Dermis microvascular lymphatic vessel endothelial cell (primary cell): Measurements from ENCODE around the gene SIM2. TPM values are rescaled to one million over a fixed set of nuclear protein-coding genes. Genes with fewer than 3 reads are reported as not detected.

Source experiments
- DNase-seq, 2 donors: peaks; one replicate each; pipeline versions ENCODE4 v3.0.0 to v3.0.0-alpha.2; 2010; ENCODE audit warnings: low read depth in 2 of 2
- total RNA-seq: library from RNA; depleted of rRNA; stranded (reverse); fragments of >200 nt; gene quantifications from 2 replicates; pipeline ENCODE4 v1.2.1, GENCODE V29; 2014

The SIM2 gene
- total RNA-seq, 1 donor from 2014 or later, result not detected

DNA sequence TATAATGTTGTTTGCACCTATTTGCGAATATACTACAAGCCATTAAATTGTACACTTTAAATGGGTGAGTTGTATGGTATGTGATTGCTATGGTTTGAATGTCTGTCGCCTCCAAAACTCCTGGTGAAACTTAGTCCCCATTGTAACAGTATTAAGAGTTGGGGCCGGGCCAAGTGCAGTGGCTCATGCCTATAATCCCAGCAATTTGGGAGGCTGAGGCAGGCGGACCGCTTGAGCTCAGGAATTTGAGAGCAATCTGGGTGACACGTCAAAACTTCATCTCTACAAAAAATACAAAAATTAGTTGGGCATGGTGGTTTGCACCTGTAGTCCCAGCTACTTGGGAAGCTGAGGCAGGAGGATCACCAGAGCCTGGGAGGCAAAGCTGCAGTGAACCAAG is 12.0 kb upstream of the SIM2 start:
- no peak for DNase-seq

GRCh38 chr21:36688324-36688723 is 10.6 kb upstream of the SIM2 start:
- DNase-seq, result no peak

GRCh38 chr21:36689324-36689723 is 9.6 kb upstream of the SIM2 start:
- no peak for DNase-seq

DNA sequence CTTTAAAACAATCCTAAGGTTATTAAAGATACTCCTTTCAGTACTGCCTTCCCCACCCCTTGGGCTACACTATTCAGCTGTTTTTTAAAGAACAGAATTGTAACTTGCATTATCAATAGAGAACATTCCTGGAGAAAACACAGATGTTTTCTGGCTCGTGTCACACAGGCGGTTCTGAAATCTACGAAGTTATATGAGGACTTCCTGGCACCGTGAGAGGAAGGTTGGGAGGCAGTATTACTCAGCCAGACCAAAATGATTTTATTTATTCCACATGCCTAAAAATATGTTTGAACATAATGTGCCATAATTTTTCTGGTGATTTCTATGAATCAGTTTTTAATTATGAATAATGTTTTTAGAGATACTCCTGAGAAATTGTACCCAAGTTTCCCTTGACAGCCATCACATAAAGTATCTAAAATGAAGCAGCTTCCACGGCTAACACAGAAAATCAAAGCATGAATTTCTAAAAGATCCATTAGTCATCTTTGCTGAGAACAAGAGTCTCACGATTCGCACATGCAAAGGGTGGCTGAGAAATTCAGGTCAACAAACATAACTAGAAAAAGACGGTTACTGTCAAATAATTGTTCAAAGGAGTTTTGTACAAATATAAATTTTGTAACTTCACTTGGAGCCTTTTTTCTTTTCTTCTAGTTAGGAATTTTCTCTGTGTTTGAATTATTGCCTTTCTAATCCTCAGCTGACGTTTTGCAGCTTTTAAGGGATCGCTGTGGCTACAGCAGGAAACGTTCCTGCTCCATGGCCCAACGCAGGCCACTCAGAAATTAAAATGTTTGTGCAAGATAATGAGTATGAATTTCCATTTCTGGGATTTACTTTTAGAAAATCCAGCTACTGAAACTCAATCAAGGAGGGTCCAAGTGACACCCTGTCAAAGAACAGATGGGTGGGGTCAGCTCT is 8.0 kb upstream of the SIM2 start:
- DNase-seq, result no peak

DNA sequence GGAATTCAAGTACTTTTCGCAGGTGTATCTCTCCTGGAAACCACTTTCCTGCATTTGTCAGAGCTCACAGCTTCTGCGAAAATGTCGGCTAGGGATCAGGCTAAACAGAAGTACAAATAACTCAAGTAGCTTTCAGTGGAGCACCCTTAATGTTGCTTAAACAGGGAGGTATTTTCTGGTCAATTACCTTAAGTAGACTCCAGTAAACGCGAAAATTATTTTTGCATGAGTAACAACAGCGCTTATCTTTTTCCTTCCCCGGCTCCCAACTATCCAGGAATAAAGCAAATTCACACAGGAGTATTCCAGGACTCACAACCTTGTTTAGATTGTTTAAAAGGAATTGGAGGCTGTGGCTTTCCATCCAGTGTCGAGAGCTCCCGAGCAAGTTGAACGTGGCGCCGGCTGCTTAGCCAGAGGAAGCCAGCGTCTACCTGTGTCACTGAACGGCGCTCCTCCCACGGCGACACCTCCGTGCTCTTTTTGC is 7.3 kb upstream of the SIM2 start:
- DNase-seq, result no peak

- DNase-seq, result no peak
Observed at GRCh38 chr21:36692114-36692834, 6.6 kb upstream of the SIM2 start.

- no peak for DNase-seq
Observed at GRCh38 chr21:36692835-36693488, 6.0 kb upstream of the SIM2 start.

DNA sequence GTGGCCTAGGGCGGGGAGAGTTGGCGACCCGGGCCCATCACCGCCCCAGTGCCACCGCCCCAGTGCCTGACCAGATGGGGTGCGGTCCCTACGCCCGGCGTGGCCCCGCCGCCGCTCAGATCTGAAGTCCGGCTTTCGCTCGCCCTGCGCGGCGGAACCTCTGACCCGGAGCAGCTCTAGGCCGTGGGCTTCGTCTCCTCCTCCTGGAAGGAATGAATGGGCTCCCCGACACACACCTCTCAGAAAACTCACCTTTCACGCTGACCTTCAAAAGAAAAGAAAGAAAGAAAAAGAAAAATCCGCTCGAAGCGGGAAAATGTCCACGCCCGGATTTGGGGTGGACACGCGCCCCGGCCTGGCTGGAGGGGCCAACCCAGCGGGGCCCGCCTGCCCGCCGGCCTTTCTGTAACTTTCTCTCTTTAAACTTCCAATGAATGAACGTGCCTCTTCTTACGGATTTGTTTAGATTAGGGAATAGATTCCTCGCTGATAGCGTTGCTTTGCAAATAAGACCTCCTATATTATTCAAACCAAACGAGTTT is 5.4 kb upstream of the SIM2 start:
- DNase-seq, result no peak

DNA sequence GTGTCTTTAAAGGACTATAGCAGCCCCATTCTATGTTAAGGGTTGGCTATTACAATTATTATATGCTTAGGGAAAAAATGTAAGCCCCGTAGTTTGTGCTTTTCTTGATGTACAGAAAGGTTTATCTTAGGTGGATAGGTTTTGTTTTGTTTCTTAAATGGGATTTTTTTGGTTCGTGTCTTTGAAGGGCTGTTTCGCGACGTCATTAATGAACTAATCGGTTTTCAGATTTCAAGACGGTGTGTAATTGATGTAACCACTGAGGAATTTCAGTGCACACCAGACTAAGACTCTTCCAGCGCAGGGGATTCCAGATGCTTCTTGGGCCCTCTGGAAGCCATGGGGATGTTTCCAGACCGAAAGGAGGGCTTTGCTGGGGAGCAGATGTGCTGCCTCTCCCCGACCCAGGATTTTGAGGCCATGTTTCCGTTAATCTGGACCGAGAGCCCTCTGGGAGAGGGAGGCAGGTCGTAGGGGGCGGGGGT is 4.8 kb upstream of the SIM2 start:
- no peak for DNase-seq

- no peak for DNase-seq
Observed at GRCh38 chr21:36694593-36695282, 4.2 kb upstream of the SIM2 start.

DNA sequence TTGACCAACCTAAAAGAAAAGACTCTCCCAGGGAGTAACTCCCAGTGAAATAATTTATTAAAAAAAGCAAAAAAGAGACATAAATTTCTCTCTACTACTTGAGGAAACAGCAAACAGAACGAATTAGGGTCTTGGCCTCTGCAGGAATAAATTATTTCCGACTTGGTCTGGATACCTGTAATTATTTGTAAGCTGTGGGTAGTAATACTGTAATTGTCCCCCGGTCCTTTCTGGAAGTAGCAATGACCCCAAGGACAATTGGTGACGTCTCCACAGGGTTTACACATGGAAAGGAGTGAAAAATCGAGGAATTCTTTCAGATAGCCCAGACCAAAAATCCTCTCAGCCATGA is 3.7 kb upstream of the SIM2 start:
- no peak for DNase-seq

DNA sequence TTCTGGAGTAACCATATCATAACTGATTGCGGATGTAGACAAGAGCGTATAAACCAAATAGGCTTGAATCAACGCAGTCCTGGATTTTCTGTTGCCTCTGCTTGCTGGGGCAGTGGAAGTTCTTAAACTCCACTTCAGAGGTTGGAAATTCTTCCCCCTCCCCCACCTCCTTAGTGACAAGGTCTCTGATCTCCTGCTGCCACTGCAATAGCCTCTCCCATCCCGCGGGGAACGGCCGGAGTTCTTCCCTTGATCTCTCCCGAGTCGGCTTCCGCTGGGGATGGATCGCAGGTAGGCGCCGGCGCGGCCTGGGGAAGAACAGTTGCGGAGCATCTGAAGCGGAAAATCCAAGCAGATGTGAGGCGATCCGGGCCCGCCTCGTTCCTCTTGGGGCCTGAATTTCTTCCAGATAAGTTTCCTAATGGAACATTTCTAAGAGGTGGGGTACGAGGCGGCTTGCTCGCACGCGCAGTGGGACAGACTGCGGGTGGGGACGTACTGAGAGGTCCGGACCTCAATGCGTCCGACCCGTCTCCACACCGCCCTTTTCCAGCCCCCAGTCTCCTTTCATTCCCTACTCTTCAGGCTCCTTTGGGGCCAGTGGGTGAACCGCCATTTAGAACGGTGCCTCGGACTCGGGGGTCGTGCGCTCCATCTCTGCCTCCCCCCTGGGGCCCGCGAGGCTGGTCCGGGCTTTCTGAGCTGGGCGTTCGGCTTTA is 3.1 kb upstream of the SIM2 start:
- no peak for DNase-seq

DNA sequence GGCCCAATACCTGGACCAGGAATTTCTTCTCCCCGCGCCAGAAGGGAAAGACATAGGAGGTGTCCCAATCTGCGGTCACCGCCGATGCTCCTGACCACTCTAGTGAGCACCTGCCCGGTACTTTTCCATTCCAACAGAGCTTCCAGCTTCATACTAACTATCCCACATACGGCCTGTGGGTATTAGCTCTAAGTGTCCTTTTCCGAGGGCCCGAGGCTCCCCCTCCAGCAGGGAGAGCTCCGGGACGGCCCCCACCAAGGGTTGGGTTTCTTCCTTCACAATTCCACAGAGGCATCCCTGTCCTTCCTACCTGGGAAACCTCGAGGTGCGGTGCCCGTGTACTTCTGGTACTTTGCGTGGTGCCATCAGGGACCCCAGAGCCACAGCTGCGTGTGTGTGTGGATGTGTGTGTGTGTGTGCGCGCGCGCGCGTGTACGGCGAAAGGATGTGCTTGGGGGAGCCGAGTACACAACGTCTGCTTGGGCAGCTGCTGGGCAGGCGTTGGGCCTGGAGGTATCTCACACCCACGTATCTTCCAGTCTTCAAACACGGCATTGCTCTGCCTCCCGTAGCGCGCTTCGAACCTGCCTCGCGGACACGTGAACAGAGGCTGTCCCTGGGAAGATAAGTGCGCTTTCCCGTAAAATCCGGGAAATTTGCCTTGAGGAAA is 2.4 kb upstream of the SIM2 start:
- no peak for DNase-seq

GRCh38 chr21:36697060-36697850 is 1.7 kb upstream of the SIM2 start:
- no peak for DNase-seq

DNA sequence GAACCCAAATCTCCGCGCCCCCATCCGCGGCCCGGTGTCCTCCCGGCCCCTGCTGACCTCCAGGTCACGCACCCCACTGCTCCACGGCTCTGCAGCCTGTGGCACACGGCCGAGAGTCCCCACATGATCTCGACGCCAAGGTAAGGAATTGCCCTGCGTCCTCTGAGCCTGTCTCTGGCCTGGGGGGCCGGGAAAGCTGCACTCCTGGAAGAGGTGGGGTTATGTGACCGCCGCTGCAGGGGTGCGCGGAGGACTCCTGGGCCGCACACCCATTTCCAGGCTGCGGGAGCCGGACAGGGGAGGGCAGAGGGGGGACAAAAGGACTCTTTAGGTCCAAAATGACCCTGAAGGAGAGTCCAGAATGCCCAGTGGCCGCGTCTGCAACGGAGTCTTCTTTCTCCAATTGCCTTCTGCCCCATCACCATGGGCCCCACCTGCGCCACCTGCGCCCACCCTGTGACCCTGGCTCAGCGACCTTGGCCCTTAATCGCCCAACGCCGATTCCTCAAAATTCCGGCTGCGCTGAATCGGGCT is 997 bp upstream of the SIM2 start:
- DNase-seq, result no peak

GRCh38 chr21:36698385-36698980 is 432 bp upstream of the SIM2 start:
- DNase-seq, result no peak

- DNase-seq, result no peak
Observed at GRCh38 chr21:36699546-36700294, 805 bp downstream of the SIM2 start.
